K562 (cell line): ENCODE results near the gene PLS1. TPM values are rescaled to one million over a fixed set of nuclear protein-coding genes. Genes with fewer than 3 reads are reported as not detected.

Experiments
- BHLHE40 ChIP-seq: IDR thresholded peaks from 2 replicates; pipeline ENCODE4 v1.6.1; 2011; ENCODE audit warnings: low read length, improper control_type of control experiment
- HMG20A ChIP-seq: fragments of 450-650 bp; formaldehyde crosslinking; conservative IDR thresholded peaks from 2 replicates; pipeline ENCODE4 v1.4.0; 2020; ENCODE audit warnings: mild to moderate bottlenecking, mixed read lengths
- MTA2 ChIP-seq: fragments of 450-650 bp; IDR thresholded peaks from 2 replicates; pipeline ENCODE4 v1.6.1; 2016; ENCODE audit warnings: low read depth
- U2AF1 ChIP-seq: fragments of 200-400 bp; formaldehyde crosslinking; optimal IDR thresholded peaks from 2 replicates; pipeline ENCODE3; 2017; ENCODE audit warnings: mild to moderate bottlenecking, low read depth, low read length, moderate library complexity
- ZNF354B ChIP-seq: fragments of 250-450 bp; sonication (Bioruptor Pico); IDR thresholded peaks from 2 replicates; pipeline ENCODE4 v1.4.0; 2020
- ZNF583 ChIP-seq: fragments of 250-450 bp; sonication (Bioruptor Pico); IDR thresholded peaks from 2 replicates; pipeline ENCODE4 v1.4.0; 2020
- polyA plus RNA-seq, 8 experiments: library from polyadenylated mRNA; depleted of rRNA in 4 of 8; stranded (reverse) in 5 of 8; unstranded in 3 of 8; fragments of >200 nt; fragmentation: Nextera tagmentation in 2 of 8; fragmentation: Illumina TruSeq in 1 of 8; extraction: Ambion mirVana in 2 of 8; extraction: Trizol in 1 of 8; gene quantifications; 2 replicates each; pipeline versions ENCODE4 v1.2.1 to v1.2.3, GENCODE V29; 2011 to 2014; ENCODE audit warnings: inconsistent platforms in 1 of 8, missing spikeins in 1 of 8
- total RNA-seq, 7 experiments: library from RNA; depleted of rRNA in 6 of 7; stranded (reverse); fragments of >200 nt in 6 of 7; fragmentation: Illumina TruSeq in 2 of 7; extraction: Trizol in 2 of 7; gene quantifications; 2 replicates each; pipeline versions ENCODE4 v1.2.1 to v1.2.3, GENCODE V29; 2011 to 2021; ENCODE audit warnings: low replicate concordance in 1 of 7
- TF ChIP-seq, protein P1 (sequence below): fragments of 200-800 bp; sonication (Bioruptor generic); IDR thresholded peaks from 2 replicates; pipeline ENCODE4 v1.6.1; 2016; ENCODE audit warnings: missing genetic modification characterization, missing compliant biosample characterization
- TF ChIP-seq, protein P2 (sequence below): fragments of 450-650 bp; IDR thresholded peaks from 2 replicates; pipeline ENCODE4 v1.6.1; 2016; ENCODE audit warnings: mild to moderate bottlenecking, moderate library complexity
- TF ChIP-seq, protein P3 (sequence below), 2 experiments: fragments of 250-450 bp in 1 of 2; fragments of 450-650 bp in 1 of 2; sonication (Bioruptor Pico) in 1 of 2; IDR thresholded peaks; 2 replicates each; pipeline versions ENCODE4 v1.6.1 to v1.8.0; 2016 to 2021; ENCODE audit warnings: mild to moderate bottlenecking in 2 of 2, moderate library complexity in 2 of 2, missing compliant biosample characterization in 1 of 2, missing genetic modification characterization in 1 of 2

The PLS1 gene
- total and polyA plus RNA-seq, 9 of the 15 experiments (the other 6 are each of a cell fraction or from before 2014, with no cell fraction given): 6.1 to 21.3 (median 13.0) TPM

DNA sequence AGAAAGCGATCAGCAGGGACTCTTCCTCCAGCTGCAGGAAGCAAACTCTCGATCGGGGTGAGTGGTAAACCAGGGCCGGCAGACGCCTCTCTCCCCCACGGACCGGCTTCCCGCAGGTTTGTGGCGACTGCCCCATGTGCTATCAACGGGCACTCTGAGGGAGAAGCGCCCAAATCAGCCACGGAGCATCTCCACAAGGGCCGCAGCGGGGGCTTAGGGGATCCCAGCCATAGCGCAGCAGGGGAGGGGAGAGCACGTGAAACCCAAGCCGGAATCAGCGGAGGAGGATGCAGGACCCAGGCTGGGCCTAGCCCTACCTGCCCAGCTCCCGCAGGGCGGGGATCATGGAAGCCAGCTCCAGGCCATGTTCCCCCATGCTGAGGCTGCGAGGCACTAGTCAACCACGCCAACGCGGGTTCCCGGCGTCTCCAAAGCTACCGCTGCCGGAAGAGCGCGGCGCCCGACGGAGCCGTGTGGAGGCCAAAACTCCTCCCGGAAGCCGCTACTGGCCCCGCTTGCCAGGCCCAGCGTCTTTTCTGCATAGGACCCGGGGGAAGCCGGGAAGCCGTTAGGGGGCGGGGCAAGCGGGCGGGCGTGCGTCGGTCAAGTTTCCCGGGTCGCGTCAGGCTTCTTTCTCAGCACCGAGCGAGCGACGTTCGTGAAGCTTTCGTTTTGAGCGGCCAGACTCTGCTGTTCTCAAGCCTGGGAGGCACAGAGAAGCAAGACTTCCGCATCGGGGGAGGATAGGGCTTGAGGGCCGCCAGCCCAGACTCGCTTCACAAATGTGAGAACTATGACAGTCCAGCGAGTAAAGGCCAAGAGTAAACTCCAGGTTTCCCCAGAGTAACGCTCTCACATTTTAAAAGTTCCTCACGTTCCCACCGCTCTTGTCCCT lies 17.6 kb upstream of the PLS1 start, which contains the start of gene ATR (continued):
- TF ChIP-seq, protein P1, sequence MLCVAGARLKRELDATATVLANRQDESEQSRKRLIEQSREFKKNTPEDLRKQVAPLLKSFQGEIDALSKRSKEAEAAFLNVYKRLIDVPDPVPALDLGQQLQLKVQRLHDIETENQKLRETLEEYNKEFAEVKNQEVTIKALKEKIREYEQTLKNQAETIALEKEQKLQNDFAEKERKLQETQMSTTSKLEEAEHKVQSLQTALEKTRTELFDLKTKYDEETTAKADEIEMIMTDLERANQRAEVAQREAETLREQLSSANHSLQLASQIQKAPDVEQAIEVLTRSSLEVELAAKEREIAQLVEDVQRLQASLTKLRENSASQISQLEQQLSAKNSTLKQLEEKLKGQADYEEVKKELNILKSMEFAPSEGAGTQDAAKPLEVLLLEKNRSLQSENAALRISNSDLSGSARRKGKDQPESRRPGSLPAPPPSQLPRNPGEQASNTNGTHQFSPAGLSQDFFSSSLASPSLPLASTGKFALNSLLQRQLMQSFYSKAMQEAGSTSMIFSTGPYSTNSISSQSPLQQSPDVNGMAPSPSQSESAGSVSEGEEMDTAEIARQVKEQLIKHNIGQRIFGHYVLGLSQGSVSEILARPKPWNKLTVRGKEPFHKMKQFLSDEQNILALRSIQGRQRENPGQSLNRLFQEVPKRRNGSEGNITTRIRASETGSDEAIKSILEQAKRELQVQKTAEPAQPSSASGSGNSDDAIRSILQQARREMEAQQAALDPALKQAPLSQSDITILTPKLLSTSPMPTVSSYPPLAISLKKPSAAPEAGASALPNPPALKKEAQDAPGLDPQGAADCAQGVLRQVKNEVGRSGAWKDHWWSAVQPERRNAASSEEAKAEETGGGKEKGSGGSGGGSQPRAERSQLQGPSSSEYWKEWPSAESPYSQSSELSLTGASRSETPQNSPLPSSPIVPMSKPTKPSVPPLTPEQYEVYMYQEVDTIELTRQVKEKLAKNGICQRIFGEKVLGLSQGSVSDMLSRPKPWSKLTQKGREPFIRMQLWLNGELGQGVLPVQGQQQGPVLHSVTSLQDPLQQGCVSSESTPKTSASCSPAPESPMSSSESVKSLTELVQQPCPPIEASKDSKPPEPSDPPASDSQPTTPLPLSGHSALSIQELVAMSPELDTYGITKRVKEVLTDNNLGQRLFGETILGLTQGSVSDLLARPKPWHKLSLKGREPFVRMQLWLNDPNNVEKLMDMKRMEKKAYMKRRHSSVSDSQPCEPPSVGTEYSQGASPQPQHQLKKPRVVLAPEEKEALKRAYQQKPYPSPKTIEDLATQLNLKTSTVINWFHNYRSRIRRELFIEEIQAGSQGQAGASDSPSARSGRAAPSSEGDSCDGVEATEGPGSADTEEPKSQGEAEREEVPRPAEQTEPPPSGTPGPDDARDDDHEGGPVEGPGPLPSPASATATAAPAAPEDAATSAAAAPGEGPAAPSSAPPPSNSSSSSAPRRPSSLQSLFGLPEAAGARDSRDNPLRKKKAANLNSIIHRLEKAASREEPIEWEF (CRISPR knock-in tag): no peak
- TF ChIP-seq BHLHE40: peak; percentile 65
- TF ChIP-seq MTA2: no peak
- TF ChIP-seq, protein P2, sequence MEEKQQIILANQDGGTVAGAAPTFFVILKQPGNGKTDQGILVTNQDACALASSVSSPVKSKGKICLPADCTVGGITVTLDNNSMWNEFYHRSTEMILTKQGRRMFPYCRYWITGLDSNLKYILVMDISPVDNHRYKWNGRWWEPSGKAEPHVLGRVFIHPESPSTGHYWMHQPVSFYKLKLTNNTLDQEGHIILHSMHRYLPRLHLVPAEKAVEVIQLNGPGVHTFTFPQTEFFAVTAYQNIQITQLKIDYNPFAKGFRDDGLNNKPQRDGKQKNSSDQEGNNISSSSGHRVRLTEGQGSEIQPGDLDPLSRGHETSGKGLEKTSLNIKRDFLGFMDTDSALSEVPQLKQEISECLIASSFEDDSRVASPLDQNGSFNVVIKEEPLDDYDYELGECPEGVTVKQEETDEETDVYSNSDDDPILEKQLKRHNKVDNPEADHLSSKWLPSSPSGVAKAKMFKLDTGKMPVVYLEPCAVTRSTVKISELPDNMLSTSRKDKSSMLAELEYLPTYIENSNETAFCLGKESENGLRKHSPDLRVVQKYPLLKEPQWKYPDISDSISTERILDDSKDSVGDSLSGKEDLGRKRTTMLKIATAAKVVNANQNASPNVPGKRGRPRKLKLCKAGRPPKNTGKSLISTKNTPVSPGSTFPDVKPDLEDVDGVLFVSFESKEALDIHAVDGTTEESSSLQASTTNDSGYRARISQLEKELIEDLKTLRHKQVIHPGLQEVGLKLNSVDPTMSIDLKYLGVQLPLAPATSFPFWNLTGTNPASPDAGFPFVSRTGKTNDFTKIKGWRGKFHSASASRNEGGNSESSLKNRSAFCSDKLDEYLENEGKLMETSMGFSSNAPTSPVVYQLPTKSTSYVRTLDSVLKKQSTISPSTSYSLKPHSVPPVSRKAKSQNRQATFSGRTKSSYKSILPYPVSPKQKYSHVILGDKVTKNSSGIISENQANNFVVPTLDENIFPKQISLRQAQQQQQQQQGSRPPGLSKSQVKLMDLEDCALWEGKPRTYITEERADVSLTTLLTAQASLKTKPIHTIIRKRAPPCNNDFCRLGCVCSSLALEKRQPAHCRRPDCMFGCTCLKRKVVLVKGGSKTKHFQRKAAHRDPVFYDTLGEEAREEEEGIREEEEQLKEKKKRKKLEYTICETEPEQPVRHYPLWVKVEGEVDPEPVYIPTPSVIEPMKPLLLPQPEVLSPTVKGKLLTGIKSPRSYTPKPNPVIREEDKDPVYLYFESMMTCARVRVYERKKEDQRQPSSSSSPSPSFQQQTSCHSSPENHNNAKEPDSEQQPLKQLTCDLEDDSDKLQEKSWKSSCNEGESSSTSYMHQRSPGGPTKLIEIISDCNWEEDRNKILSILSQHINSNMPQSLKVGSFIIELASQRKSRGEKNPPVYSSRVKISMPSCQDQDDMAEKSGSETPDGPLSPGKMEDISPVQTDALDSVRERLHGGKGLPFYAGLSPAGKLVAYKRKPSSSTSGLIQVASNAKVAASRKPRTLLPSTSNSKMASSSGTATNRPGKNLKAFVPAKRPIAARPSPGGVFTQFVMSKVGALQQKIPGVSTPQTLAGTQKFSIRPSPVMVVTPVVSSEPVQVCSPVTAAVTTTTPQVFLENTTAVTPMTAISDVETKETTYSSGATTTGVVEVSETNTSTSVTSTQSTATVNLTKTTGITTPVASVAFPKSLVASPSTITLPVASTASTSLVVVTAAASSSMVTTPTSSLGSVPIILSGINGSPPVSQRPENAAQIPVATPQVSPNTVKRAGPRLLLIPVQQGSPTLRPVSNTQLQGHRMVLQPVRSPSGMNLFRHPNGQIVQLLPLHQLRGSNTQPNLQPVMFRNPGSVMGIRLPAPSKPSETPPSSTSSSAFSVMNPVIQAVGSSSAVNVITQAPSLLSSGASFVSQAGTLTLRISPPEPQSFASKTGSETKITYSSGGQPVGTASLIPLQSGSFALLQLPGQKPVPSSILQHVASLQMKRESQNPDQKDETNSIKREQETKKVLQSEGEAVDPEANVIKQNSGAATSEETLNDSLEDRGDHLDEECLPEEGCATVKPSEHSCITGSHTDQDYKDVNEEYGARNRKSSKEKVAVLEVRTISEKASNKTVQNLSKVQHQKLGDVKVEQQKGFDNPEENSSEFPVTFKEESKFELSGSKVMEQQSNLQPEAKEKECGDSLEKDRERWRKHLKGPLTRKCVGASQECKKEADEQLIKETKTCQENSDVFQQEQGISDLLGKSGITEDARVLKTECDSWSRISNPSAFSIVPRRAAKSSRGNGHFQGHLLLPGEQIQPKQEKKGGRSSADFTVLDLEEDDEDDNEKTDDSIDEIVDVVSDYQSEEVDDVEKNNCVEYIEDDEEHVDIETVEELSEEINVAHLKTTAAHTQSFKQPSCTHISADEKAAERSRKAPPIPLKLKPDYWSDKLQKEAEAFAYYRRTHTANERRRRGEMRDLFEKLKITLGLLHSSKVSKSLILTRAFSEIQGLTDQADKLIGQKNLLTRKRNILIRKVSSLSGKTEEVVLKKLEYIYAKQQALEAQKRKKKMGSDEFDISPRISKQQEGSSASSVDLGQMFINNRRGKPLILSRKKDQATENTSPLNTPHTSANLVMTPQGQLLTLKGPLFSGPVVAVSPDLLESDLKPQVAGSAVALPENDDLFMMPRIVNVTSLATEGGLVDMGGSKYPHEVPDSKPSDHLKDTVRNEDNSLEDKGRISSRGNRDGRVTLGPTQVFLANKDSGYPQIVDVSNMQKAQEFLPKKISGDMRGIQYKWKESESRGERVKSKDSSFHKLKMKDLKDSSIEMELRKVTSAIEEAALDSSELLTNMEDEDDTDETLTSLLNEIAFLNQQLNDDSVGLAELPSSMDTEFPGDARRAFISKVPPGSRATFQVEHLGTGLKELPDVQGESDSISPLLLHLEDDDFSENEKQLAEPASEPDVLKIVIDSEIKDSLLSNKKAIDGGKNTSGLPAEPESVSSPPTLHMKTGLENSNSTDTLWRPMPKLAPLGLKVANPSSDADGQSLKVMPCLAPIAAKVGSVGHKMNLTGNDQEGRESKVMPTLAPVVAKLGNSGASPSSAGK: peak; percentile 78
- TF ChIP-seq U2AF1: no peak
- TF ChIP-seq, protein P3, sequence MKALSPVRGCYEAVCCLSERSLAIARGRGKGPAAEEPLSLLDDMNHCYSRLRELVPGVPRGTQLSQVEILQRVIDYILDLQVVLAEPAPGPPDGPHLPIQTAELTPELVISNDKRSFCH (CRISPR knock-in tag; IDR thresholded peaks at IDR 0.05): no peak
- TF ChIP-seq, protein P3 (tag; IDR thresholded peaks at IDR 0.05): no peak
- TF ChIP-seq ZNF583 (CRISPR knock-in tag): peak; percentile 56; the same call in 1 of the 2 replicates
- TF ChIP-seq ZNF354B (CRISPR knock-in tag): no peak
- no peak for TF ChIP-seq HMG20A
